Right kidney (tissue), 9 donors: ENCODE results near the gene GIMD1.
"Not testable (repeated sequence)": the region's sequence is repeated elsewhere in the genome, so short reads cannot be mapped to it uniquely, and the experiment has no call there.

Source experiments
- DNase-seq: peaks from one replicate; pipeline ENCODE4 v3.0.0-alpha.2; 2016
- long read RNA-seq, 8 donors: transcript quantifications; one replicate each; lab custom pipeline, GENCODE V29; 2026

The GIMD1 gene
- long read RNA-seq, donor 1 = 0 reads
- long read RNA-seq, donor 2 = 0 reads
- long read RNA-seq, donor 3 = 0 reads
- long read RNA-seq, donor 4 = 0 reads
- long read RNA-seq, donor 5 = 0 reads
- long read RNA-seq, donor 6 = 0 reads
- long read RNA-seq, donor 7 = 0 reads
- long read RNA-seq, donor 8 = 0 reads

GRCh38 chr4:106368678-106369077 is at the start of gene GIMD1:
Gene GIMD1, minus strand, starts transcription at chr4:106368778. Its CDS starts 1,343 bp downstream, at chr4:106367435.
- DNase-seq = no peak

DNA sequence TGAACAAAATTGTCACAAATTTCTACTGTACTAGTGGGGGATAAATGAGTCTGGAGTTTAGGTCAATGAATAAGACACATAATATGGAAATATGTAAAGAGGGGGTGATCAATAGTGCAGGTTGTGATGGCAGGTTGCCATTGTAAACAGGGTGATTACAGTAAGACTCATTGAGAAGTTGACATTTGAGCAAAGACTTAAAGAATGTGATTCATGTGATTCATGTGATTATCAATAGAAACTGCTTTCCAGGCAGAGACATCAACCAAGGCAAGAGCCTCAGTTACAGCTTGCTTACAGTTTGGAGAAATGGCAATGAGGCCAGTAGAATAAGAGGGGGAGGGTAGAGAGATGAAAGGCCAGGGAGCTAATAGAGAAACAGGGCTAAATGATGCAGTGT is 45.8 kb upstream of the GIMD1 start:
- no peak for DNase-seq

DNA sequence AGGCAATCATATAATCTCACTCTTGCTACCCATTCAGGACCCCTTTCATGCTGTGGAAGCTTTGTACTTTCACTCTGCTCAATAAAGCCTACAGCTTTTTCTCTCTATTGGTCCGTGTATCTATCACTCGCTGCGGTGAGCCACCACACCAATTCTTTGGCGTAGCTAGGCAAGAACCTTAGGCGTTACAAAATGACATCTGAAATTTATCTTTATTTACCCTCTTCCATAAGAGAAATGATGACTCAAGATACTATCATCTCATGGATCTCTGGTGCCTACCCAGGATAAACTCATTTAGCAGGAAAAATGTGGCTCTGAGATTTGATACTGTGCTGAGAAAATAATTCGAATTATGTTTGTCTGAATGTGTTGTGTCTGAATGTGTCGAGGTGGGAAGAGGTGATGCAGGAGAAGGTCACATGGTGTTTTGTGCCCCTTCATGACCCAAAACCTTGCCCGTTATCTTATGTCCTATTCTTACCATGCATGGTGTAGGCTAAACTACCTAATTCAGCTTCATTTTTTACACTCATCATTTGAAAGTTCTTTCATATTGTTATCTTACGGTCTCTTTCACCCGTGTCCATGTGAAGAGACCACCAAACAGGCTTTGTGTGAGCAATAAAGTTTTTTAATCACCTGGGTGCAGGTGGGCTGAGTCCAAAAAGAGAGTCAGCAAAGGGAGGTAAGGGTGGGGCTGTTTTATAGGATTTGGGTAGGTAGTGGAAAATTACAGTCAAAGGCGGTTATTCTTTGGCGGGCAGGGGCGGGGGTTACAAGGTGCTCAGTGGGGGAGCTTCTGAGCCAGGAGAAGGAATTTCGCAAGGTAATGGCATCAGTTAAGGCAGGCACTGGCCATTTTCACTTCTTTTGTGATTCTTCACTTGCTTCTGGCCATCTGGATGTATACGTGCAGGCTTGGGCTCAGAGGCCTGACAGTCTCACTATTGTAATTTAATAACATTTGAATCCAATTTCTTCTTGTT is 41.6 kb upstream of the GIMD1 start:
- DNase-seq = no peak

- not testable (repeated sequence) for DNase-seq
Measured at GRCh38 chr4:106408004-106408403, 39.4 kb upstream of the GIMD1 start.

DNA sequence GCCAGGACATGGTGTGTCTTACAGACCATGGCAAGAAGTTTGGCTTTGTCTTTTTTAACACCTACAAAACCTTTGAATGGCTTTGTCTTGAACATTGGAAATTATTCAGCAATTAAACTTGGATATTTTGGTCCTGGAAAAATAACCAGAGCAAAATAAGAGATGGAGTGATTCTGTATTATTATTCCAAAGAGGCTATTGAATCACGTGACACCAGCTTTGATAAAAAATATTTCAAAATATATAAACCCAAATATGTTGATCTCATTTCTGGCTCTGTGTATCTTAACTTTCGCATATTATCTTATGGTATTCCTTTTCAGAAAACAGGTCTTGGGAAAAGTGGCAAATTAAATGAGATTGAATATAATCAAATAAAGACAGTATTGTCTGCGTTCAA is 32.6 kb upstream of the GIMD1 start:
- no peak for DNase-seq

GRCh38 chr4:106398898-106399297 is 30.3 kb upstream of the GIMD1 start:
- DNase-seq = not testable (repeated sequence)

GRCh38 chr4:106395582-106395981 is 27.0 kb upstream of the GIMD1 start:
- no peak for DNase-seq

DNA sequence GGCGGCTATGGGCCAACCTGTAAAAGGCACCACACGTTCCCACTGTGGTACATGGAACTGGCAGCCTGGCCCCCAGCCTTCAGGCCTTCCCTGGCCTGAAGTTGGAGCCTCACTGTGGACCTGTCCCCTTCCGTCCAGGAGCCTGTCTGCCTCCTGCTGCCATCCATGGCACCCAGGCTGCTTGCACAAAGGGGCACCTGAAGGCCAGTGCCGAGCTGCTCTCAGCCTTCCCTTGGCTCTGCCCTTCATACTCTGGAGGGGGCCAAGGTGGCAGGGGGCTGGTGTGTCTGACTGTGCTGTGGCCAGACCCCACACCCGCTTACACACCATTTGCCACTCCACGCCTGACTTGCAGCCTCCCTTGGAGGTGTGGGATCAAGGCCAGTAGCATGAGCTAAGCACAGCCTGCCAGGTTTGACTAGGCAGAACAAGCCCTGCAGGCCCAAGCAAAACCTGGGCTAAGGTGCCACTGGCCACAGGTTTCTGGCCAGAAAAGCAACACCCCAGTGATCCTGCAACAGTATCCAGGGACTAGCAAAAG is 17.3 kb upstream of the GIMD1 start:
- no peak for DNase-seq

DNA sequence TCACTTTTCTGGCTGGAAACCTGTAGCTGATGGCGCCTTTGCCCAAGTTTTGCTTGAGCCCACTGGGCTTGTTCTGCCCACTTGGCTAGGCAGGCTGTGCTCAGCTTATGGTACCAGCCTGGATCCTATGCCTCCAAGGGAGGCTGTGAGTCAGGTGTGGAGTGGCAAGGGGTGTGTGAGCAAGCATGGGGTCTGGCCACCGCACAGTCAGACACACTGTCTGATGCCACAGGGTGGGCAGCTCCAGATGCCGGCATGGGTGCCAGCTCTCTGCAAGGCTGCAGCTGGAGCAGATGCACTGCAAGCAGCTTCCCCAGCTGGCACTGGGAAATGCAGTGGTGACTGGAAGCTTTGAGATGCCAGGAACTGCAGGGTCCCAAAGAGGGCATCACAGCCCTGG is 16.3 kb upstream of the GIMD1 start:
- DNase-seq = no peak

GRCh38 chr4:106380179-106380578 is 11.6 kb upstream of the GIMD1 start:
- no peak for DNase-seq

DNA sequence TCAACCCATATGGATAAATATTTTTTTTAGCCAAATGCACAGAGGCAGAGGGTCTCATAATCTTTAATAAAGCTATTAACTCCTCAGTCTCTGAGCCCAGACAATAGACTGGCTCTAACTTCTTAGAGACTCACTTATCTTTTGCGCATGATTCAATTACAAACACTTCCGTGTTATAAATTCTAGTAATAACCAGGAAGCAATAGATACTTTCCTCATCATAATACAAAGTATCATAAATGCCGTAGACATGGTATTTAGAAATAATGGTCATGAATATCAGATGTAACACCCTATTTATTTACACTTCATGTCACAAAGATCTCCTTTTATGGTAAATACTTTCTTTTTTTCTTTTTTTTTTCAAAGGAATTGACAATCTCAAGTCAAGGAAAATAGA is 4.4 kb upstream of the GIMD1 start:
- no peak for DNase-seq

DNA sequence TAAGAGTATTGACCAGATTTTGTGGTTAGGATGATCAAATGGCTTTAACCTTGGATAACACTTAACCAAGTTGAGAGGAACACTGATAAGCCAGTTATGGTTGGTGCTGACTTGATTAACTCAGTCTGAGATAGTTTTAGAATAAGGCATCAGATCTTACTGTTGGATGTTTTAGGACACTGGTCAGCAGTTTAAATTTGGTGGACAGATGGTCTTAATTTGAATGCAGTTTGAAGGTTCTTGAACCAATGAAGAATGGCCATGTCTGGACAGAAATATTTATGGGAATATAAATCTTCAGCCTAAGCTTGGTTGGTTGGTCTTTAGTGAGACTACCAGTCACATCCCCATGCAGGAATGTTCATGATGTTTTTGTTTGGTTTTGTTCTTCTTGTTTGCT is 2.6 kb upstream of the GIMD1 start:
- no peak for DNase-seq

- DNase-seq = no peak
Measured at GRCh38 chr4:106370214-106370613, 1.6 kb upstream of the GIMD1 start.

DNA sequence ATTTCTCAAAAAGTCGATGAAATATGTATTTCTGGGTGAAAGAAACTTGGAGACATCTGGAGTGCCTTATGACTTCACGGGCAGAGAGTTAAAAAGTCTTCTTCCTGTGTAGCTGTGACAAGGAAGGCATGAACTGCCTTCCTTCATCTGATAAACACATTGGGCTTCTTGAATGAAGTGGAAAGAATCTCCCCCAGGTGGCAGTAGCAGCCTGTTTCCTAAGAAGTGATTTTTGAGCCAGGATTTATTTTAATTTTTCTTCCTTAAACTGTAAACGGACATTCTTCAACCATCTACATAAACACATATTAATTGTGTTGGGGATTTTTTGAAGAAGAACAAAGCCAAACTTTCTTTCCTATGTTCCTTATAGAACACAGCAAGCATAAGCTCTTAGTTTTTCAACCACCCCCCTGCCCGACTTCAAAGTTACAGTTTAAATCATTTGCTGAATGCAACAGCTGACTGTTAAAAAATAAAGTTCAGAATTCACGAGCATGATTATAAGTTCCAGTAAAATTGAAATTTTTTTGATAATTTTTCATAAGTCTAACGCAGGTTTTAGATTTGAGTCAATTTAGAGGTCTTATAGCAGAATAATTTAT is 980 bp upstream of the GIMD1 start:
- peak; percentile 12 for DNase-seq

DNA sequence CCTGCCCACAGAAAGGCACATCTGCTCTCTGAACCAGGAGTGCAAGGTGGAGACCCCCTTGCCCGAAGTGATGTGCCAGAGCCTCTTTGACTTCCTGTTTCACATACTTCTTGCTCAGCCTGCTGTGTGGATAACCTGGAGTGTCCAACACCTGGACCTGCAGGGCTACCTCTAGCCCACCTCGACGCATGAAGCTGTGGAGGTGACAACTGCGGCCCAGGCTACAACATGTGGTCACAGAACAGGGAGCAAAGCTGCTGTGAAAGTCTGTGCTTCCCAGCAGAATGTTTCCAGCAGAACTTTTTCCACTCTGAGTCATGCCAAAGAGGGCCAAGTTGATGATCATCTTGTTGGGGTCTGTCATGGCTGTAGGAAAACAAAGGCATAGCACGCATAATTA is 1.5 kb downstream of the GIMD1 start:
- no peak for DNase-seq

DNA sequence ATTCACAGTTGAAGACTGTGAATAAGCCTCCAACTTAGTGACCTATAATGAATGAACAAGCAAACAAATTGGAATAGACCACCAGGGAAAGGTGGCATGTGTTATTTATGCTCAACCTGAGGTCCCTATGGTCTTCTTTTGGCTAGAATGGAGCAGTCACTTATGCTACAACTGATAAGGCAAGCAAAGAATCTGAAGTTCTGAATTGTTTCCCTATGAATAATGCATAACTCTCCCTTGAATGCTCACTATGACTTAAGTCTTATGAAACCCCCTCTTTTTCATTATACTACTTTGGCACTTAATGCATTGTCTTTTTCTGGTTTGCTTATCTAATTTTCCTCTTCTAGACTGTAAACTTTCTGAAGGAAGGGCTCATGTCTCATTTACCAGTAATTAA is 2.6 kb downstream of the GIMD1 start:
- DNase-seq = no peak

- no peak for DNase-seq
Measured at GRCh38 chr4:106365613-106366012, 3.0 kb downstream of the GIMD1 start.

- DNase-seq = no peak
Measured at GRCh38 chr4:106364282-106364681, 4.3 kb downstream of the GIMD1 start.

- DNase-seq = no peak
Measured at GRCh38 chr4:106362086-106362825, 6.3 kb downstream of the GIMD1 start.

- no peak for DNase-seq
Measured at GRCh38 chr4:106358899-106359298, 9.7 kb downstream of the GIMD1 start.

DNA sequence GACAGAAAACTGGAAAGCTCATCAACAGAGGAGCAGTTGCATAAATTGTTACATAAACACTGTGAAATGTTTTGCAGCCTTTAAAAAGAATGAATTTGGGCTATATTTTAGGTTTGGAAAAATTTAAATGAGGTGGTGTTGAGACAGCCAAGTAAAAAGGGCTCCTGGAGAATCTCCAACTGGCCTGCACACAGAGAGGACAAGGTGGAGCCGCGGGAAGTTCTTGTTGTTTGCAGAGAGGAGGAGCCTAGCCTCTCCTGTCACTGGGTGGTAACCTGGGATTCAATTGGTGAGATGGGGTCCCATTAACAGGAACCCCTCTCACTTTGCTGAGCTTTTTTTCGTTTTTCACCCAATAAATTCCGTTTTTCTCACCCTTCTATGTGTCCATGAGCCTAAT is 13.4 kb downstream of the GIMD1 start:
- DNase-seq = no peak

GRCh38 chr4:106353786-106354185 is 14.8 kb downstream of the GIMD1 start:
- no peak for DNase-seq
